ENCODE measurements around the gene REST.

DNA sequence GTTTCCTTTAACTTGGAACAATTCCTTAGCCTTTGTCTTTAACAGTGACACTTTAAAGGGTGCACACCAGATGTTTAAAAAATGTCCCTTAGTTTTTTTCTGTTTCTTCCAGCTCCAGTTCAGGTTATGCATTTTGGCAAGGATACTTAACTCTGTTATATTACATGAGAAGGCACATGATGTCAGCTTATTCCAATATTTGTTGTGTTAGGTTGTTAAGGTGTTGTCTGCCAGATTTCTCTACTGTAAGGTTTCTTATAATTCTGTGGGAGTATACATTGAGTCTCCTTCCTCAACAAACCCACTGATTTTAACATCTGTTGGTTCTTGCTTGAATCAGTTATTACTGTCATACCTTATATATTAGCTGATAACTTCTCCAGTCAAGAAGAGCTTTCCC, 33.3 kb downstream of the REST start:
- TF ChIP-seq RFX5 (IDR thresholded peaks at IDR 0.05) (no peak), POLR2A (IDR thresholded peaks at IDR 0.05; ENCODE audit: low read length) (no peak), POLR2AphosphoS2 (conservative IDR thresholded peaks at IDR 0.05; ENCODE audit: low read length) (no peak), MAFK (IDR thresholded peaks at IDR 0.05; ENCODE audit: partially characterized antibody) (no peak), CHD4 (IDR thresholded peaks at IDR 0.05; ENCODE audit: borderline replicate concordance) (no peak), NFE2L2 (conservative IDR thresholded peaks at IDR 0.05; ENCODE audit: low read length) (no peak), ZNF302 (CRISPR knock-in tag; IDR thresholded peaks at IDR 0.05) (no peak), EHF (CRISPR knock-in tag; IDR thresholded peaks at IDR 0.05) (no peak), NR3C1 (IDR thresholded peaks at IDR 0.05) (no peak)
- TF ChIP-seq, protein P1, sequence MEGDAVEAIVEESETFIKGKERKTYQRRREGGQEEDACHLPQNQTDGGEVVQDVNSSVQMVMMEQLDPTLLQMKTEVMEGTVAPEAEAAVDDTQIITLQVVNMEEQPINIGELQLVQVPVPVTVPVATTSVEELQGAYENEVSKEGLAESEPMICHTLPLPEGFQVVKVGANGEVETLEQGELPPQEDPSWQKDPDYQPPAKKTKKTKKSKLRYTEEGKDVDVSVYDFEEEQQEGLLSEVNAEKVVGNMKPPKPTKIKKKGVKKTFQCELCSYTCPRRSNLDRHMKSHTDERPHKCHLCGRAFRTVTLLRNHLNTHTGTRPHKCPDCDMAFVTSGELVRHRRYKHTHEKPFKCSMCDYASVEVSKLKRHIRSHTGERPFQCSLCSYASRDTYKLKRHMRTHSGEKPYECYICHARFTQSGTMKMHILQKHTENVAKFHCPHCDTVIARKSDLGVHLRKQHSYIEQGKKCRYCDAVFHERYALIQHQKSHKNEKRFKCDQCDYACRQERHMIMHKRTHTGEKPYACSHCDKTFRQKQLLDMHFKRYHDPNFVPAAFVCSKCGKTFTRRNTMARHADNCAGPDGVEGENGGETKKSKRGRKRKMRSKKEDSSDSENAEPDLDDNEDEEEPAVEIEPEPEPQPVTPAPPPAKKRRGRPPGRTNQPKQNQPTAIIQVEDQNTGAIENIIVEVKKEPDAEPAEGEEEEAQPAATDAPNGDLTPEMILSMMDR (IDR thresholded peaks at IDR 0.05) = no peak
- TF ChIP-seq, protein P2, sequence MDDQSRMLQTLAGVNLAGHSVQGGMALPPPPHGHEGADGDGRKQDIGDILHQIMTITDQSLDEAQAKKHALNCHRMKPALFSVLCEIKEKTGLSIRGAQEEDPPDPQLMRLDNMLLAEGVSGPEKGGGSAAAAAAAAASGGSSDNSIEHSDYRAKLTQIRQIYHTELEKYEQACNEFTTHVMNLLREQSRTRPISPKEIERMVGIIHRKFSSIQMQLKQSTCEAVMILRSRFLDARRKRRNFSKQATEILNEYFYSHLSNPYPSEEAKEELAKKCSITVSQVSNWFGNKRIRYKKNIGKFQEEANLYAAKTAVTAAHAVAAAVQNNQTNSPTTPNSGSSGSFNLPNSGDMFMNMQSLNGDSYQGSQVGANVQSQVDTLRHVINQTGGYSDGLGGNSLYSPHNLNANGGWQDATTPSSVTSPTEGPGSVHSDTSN (IDR thresholded peaks at IDR 0.05) = no peak
- TF ChIP-seq, protein P3, sequence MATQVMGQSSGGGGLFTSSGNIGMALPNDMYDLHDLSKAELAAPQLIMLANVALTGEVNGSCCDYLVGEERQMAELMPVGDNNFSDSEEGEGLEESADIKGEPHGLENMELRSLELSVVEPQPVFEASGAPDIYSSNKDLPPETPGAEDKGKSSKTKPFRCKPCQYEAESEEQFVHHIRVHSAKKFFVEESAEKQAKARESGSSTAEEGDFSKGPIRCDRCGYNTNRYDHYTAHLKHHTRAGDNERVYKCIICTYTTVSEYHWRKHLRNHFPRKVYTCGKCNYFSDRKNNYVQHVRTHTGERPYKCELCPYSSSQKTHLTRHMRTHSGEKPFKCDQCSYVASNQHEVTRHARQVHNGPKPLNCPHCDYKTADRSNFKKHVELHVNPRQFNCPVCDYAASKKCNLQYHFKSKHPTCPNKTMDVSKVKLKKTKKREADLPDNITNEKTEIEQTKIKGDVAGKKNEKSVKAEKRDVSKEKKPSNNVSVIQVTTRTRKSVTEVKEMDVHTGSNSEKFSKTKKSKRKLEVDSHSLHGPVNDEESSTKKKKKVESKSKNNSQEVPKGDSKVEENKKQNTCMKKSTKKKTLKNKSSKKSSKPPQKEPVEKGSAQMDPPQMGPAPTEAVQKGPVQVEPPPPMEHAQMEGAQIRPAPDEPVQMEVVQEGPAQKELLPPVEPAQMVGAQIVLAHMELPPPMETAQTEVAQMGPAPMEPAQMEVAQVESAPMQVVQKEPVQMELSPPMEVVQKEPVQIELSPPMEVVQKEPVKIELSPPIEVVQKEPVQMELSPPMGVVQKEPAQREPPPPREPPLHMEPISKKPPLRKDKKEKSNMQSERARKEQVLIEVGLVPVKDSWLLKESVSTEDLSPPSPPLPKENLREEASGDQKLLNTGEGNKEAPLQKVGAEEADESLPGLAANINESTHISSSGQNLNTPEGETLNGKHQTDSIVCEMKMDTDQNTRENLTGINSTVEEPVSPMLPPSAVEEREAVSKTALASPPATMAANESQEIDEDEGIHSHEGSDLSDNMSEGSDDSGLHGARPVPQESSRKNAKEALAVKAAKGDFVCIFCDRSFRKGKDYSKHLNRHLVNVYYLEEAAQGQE (IDR thresholded peaks at IDR 0.05) = no peak
